HepG2 (cell line): Measurements from ENCODE around the gene KLKB1. TPM values are rescaled to one million over a fixed set of nuclear protein-coding genes. Genes with fewer than 3 reads are reported as not detected.
A peak's percentile ranks its signal among the peaks of the same experiment; 100 is the strongest.

Experiments used
- ARID3A ChIP-seq: IDR thresholded peaks from 2 replicates; pipeline ENCODE4 v1.6.1; 2012; ENCODE audit warnings: low read depth, low read length, improper control_type of control experiment
- ARID5B ChIP-seq: IDR thresholded peaks from 2 replicates; pipeline ENCODE4 v1.4.0; 2020; ENCODE audit warnings: mild to moderate bottlenecking, missing genetic modification reagents
- HMGXB3 ChIP-seq: sonication (generic); formaldehyde crosslinking; IDR thresholded peaks from 2 replicates; pipeline ENCODE4 v1.4.0; 2020; ENCODE audit warnings: missing genetic modification reagents, borderline replicate concordance
- KDM2A ChIP-seq: sonication (generic); formaldehyde crosslinking; IDR thresholded peaks from 2 replicates; pipeline ENCODE4 v1.4.0; 2020; ENCODE audit warnings: low read depth, missing genetic modification reagents, borderline replicate concordance
- RCOR2 ChIP-seq: IDR thresholded peaks from 2 replicates; pipeline ENCODE4 v1.6.1; 2016; ENCODE audit warnings: missing biosample characterization, missing genetic modification reagents
- RFX1 ChIP-seq: fragments of 450-650 bp; IDR thresholded peaks from 2 replicates; pipeline ENCODE4 v1.6.1; 2017
- TFE3 ChIP-seq: IDR thresholded peaks from 2 replicates; pipeline ENCODE4 v1.6.1; 2016
- ZNF331 ChIP-seq: sonication (generic); formaldehyde crosslinking; IDR thresholded peaks from 2 replicates; pipeline ENCODE4 v1.4.0; 2020; ENCODE audit warnings: missing genetic modification reagents
- ZNF431 ChIP-seq: sonication (generic); formaldehyde crosslinking; IDR thresholded peaks from 2 replicates; pipeline ENCODE4 v1.9.0; 2022; ENCODE audit warnings: missing genetic modification reagents, low read depth, mild to moderate bottlenecking, borderline replicate concordance
- ZNF766 ChIP-seq: sonication (generic); formaldehyde crosslinking; IDR thresholded peaks from 2 replicates; pipeline ENCODE4 v1.5.0; 2020; ENCODE audit warnings: missing genetic modification reagents, borderline replicate concordance
- ZNF792 ChIP-seq: IDR thresholded peaks from 2 replicates; pipeline ENCODE4 v1.6.1; 2016
- polyA plus RNA-seq, 8 experiments: library from polyadenylated mRNA; depleted of rRNA in 3 of 8; stranded (reverse) in 7 of 8; unstranded in 1 of 8; fragments of >200 nt; fragmentation: Illumina TruSeq in 4 of 8; extraction: Trizol in 4 of 8; gene quantifications; 2 replicates each; pipeline versions ENCODE4 v1.2.1 to v1.2.3, GENCODE V29; 2011 to 2016; ENCODE audit warnings: low read depth in 4 of 8, missing spikeins in 1 of 8, mixed read lengths in 1 of 8; ENCODE audit not compliant: insufficient read depth in 1 of 8
- total RNA-seq, 5 experiments: library from RNA; depleted of rRNA; stranded (reverse); fragments of >200 nt; fragmentation: Illumina TruSeq; extraction: Trizol; gene quantifications; 2 replicates each; pipeline ENCODE4 v1.2.3, GENCODE V29; 2016; ENCODE audit warnings: low read depth in 1 of 5
- TF ChIP-seq, protein P1 (sequence below): sonication (generic); formaldehyde crosslinking; IDR thresholded peaks from 2 replicates; pipeline ENCODE4 v1.8.0; 2022; ENCODE audit warnings: mild to moderate bottlenecking, missing genetic modification reagents; ENCODE audit not compliant: insufficient replicate concordance
- TF ChIP-seq, protein P2 (sequence below): sonication (generic); formaldehyde crosslinking; IDR thresholded peaks from 2 replicates; pipeline ENCODE4 v1.4.0; 2020; ENCODE audit warnings: missing genetic modification reagents, borderline replicate concordance

Gene KLKB1
- total and polyA plus RNA-seq, 2 of the 13 experiments (the other 11 are each of a cell fraction or from before 2014, with no cell fraction given), result 0.26 to 0.49 TPM

GRCh38 chr4:186201535-186202230 lies 25.6 kb upstream of the KLKB1 start (continued):
- TF ChIP-seq, protein P1, sequence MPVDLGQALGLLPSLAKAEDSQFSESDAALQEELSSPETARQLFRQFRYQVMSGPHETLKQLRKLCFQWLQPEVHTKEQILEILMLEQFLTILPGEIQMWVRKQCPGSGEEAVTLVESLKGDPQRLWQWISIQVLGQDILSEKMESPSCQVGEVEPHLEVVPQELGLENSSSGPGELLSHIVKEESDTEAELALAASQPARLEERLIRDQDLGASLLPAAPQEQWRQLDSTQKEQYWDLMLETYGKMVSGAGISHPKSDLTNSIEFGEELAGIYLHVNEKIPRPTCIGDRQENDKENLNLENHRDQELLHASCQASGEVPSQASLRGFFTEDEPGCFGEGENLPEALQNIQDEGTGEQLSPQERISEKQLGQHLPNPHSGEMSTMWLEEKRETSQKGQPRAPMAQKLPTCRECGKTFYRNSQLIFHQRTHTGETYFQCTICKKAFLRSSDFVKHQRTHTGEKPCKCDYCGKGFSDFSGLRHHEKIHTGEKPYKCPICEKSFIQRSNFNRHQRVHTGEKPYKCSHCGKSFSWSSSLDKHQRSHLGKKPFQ, result no peak
- TF ChIP-seq RFX1 (no peak), HMGXB3 (CRISPR knock-in tag) (no peak), ZNF766 (CRISPR knock-in tag) (0 out of 2 replicates have a peak, but pooled peaks have one; percentile 28), ZNF431 (CRISPR knock-in tag) (no peak), RCOR2 (CRISPR knock-in tag) (0 out of 2 replicates have a peak, but pooled peaks have one; percentile 30), ARID5B (peak; percentile 50), ARID3A (0 out of 2 replicates have a peak, but pooled peaks have one; percentile 35), KDM2A (CRISPR knock-in tag) (peak; percentile 53; the same call in 1 of the 2 replicates), TFE3 (CRISPR knock-in tag) (peak; percentile 57), ZNF331 (CRISPR knock-in tag) (peak; percentile 74), ZNF792 (CRISPR knock-in tag) (peak; percentile 31; the same call in 1 of the 2 replicates)
- TF ChIP-seq, protein P2, sequence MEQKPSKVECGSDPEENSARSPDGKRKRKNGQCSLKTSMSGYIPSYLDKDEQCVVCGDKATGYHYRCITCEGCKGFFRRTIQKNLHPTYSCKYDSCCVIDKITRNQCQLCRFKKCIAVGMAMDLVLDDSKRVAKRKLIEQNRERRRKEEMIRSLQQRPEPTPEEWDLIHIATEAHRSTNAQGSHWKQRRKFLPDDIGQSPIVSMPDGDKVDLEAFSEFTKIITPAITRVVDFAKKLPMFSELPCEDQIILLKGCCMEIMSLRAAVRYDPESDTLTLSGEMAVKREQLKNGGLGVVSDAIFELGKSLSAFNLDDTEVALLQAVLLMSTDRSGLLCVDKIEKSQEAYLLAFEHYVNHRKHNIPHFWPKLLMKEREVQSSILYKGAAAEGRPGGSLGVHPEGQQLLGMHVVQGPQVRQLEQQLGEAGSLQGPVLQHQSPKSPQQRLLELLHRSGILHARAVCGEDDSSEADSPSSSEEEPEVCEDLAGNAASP (CRISPR knock-in tag), result 0 out of 2 replicates have a peak, but pooled peaks have one; percentile 21
